ENCODE results near the gene SH3YL1.

SH3YL1 gene

DNA sequence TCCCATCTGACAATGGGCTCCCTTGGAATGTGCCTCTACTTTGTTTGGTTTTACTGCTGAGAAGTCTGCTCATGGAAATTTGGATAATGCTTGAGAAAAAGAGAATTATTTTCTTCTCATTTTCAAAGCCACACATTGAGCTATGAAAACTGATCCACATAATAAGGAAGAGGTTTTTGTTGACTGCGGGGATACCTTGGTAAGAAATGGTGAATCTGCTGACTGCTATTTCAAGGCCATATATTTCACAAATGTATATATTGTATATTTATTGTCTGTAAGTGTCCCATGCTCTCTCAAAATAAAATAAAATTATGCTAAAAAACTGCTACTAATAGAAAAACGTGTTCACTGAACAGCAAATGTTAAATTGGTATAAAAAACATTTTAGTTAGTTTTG is 15.1 kb downstream of the SH3YL1 start:
- H4K8ac ChIP-seq (ENCODE audit: low read length) = no peak overlapping the region
- H3K9me3 ChIP-seq (ENCODE audit: control insufficient read depth, low read length) = no peaks in the 10 kb centered on the region
- no peak overlapping the region for H3K4me2 ChIP-seq (ENCODE audit: low read length, poor library complexity, severe bottlenecking)
- H3K18ac ChIP-seq (ENCODE audit: low read depth in 1 of 2, low read length in 2 of 2) = no peak overlapping the region
- H3K23ac ChIP-seq (ENCODE audit: low read length in 2 of 2) = no peak overlapping the region
- no peaks in the 10 kb centered on the region for H3K27me3 ChIP-seq (ENCODE audit: control insufficient read depth in 1 of 2, insufficient read depth in 1 of 2, low read length in 2 of 2)
- H3K4me1 ChIP-seq (ENCODE audit: control insufficient read depth, insufficient read depth, low read depth, low read length) = no peaks in the 10 kb centered on the region
- H3K4me3 ChIP-seq (ENCODE audit: insufficient read depth in 1 of 2, low read depth in 1 of 2, low read length in 2 of 2) = no peak overlapping the region
- H3K4ac ChIP-seq (ENCODE audit: low read depth in 1 of 2, low read length in 2 of 2) = no peak overlapping the region
- H2AFZ ChIP-seq (ENCODE audit: low read depth, low read length) = no peak overlapping the region
- H4K91ac ChIP-seq (ENCODE audit: low read length) = no peak overlapping the region
- no peak overlapping the region for H2BK15ac ChIP-seq (ENCODE audit: low read depth, poor library complexity, severe bottlenecking)
- no peak overlapping the region for H2AK5ac ChIP-seq (ENCODE audit: low read length, severe bottlenecking)
- H3K36me3 ChIP-seq (ENCODE audit: control insufficient read depth in 1 of 2, insufficient read depth in 2 of 2, low read depth in 1 of 2, low read length in 2 of 2) = peaks cover 12 to 67% of the 10 kb centered on the region in 2 experiments
- no peak overlapping the region for H3K14ac ChIP-seq (ENCODE audit: low read length in 2 of 2)
- no peak for DNase-seq
- no peak overlapping the region for H3K27ac ChIP-seq (ENCODE audit: low read length, poor library complexity, severe bottlenecking)
- WGBS = no CpG with 5 or more reads among the region's 2 CpGs
- H2BK5ac ChIP-seq (ENCODE audit: low read depth, low read length, poor library complexity, severe bottlenecking) = no peak overlapping the region
- no peak overlapping the region for H2BK12ac ChIP-seq (ENCODE audit: low read length in 2 of 2)
- H3K79me1 ChIP-seq (replicated peaks; ENCODE audit: low read length, poor library complexity, severe bottlenecking) = no peaks in the 10 kb centered on the region
- H3K9ac ChIP-seq (ENCODE audit: low read length) = no peak overlapping the region
- H2BK120ac ChIP-seq (ENCODE audit: low read depth, low read length) = no peak overlapping the region

DNA sequence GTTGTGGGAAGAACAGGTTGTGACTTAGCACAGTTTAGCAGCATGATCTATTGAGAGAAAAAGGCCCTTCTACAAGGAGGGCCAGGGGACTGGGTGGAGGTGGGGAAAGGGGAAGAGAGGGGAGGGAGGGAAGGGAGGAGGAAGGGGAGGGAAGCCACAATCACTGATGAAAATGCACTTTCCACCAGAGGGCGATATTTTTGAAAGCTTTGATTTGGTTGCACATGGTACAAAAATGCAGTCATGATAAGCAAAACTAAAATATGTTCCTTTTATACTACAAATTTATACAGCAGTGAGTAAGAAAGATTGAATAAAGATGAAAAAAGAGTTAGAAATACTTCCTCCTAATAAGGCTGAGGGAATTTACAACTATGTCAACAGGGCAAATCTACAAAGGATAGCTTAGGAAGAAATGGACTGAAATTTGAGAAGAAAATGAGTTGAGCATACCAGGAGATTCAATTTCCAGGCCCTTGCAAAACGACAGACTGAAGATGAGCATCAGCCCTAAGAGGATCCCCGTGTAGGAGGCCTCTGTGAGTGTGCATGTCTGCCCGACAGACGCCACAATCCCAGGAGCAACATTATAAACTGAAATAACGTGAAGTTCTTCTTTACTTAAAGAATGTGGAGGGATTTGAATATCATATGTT is 17.2 kb downstream of the SH3YL1 start:
- Histone ChIP-seq H4K8ac (ENCODE audit: low read length) (no peak overlapping the region), H3K4me2 (ENCODE audit: low read length, poor library complexity, severe bottlenecking) (no peak overlapping the region), H2BK5ac (ENCODE audit: low read depth, low read length, poor library complexity, severe bottlenecking) (no peak overlapping the region), H2AK5ac (ENCODE audit: low read length, severe bottlenecking) (no peak overlapping the region), H2BK15ac (ENCODE audit: low read depth, poor library complexity, severe bottlenecking) (no peak overlapping the region), H4K91ac (ENCODE audit: low read length) (no peak overlapping the region), H3K27me3 (ENCODE audit: control insufficient read depth in 1 of 2, insufficient read depth in 1 of 2, low read length in 2 of 2) (no peaks in the 10 kb centered on the region), H3K4me3 (ENCODE audit: insufficient read depth in 1 of 2, low read depth in 1 of 2, low read length in 2 of 2) (no peak overlapping the region), H3K79me1 (replicated peaks; ENCODE audit: low read length, poor library complexity, severe bottlenecking) (no peaks in the 10 kb centered on the region), H2AFZ (ENCODE audit: low read depth, low read length) (no peak overlapping the region), H3K23ac (ENCODE audit: low read length in 2 of 2) (no peak overlapping the region), H3K4me1 (ENCODE audit: control insufficient read depth, insufficient read depth, low read depth, low read length) (no peaks in the 10 kb centered on the region), H3K14ac (ENCODE audit: low read length in 2 of 2) (no peak overlapping the region), H3K18ac (ENCODE audit: low read depth in 1 of 2, low read length in 2 of 2) (no peak overlapping the region), H3K27ac (ENCODE audit: low read length, poor library complexity, severe bottlenecking) (no peak overlapping the region), H3K4ac (ENCODE audit: low read depth in 1 of 2, low read length in 2 of 2) (no peak overlapping the region), H2BK120ac (ENCODE audit: low read depth, low read length) (no peak overlapping the region), H3K9ac (ENCODE audit: low read length) (no peak overlapping the region), H2BK12ac (ENCODE audit: low read length in 2 of 2) (no peak overlapping the region), H3K36me3 (ENCODE audit: control insufficient read depth in 1 of 2, insufficient read depth in 2 of 2, low read depth in 1 of 2, low read length in 2 of 2) (peaks cover 10 to 76% of the 10 kb centered on the region in 2 experiments), H3K9me3 (ENCODE audit: control insufficient read depth, low read length) (no peaks in the 10 kb centered on the region)
- 72% methylated on average over 5 of the region's 6 CpGs for WGBS
- DNase-seq = peak; percentile 79

- Histone ChIP-seq H3K23ac (ENCODE audit: low read length in 2 of 2) (peak overlapping the region in 1 of 2 experiments; percentile 92), H2AK5ac (ENCODE audit: low read length, severe bottlenecking) (no peak overlapping the region), H3K4ac (ENCODE audit: low read depth in 1 of 2, low read length in 2 of 2) (no peak overlapping the region), H3K4me1 (ENCODE audit: control insufficient read depth, insufficient read depth, low read depth, low read length) (no peaks in the 10 kb centered on the region), H3K36me3 (ENCODE audit: control insufficient read depth in 1 of 2, insufficient read depth in 2 of 2, low read depth in 1 of 2, low read length in 2 of 2) (peaks cover 14 to 67% of the 10 kb centered on the region in 2 experiments), H3K79me1 (replicated peaks; ENCODE audit: low read length, poor library complexity, severe bottlenecking) (peaks cover 2% of the 10 kb centered on the region), H2BK5ac (ENCODE audit: low read depth, low read length, poor library complexity, severe bottlenecking) (no peak overlapping the region), H4K91ac (ENCODE audit: low read length) (no peak overlapping the region), H2BK12ac (ENCODE audit: low read length in 2 of 2) (no peak overlapping the region), H3K18ac (ENCODE audit: low read depth in 1 of 2, low read length in 2 of 2) (no peak overlapping the region), H3K9me3 (ENCODE audit: control insufficient read depth, low read length) (no peaks in the 10 kb centered on the region), H3K27ac (ENCODE audit: low read length, poor library complexity, severe bottlenecking) (no peak overlapping the region), H2AFZ (ENCODE audit: low read depth, low read length) (no peak overlapping the region), H3K9ac (ENCODE audit: low read length) (no peak overlapping the region), H3K4me2 (ENCODE audit: low read length, poor library complexity, severe bottlenecking) (no peak overlapping the region), H2BK120ac (ENCODE audit: low read depth, low read length) (no peak overlapping the region), H3K14ac (ENCODE audit: low read length in 2 of 2) (no peak overlapping the region), H3K27me3 (ENCODE audit: control insufficient read depth in 1 of 2, insufficient read depth in 1 of 2, low read length in 2 of 2) (no peaks in the 10 kb centered on the region), H2BK15ac (ENCODE audit: low read depth, poor library complexity, severe bottlenecking) (no peak overlapping the region), H3K4me3 (ENCODE audit: insufficient read depth in 1 of 2, low read depth in 1 of 2, low read length in 2 of 2) (no peak overlapping the region), H4K8ac (ENCODE audit: low read length) (no peak overlapping the region)
- WGBS = 95% methylated on average over 7 of the region's 7 CpGs
- no peak for DNase-seq
These were observed 19.3 kb downstream of the SH3YL1 start for GRCh38 chr2:244547-244946.

DNA sequence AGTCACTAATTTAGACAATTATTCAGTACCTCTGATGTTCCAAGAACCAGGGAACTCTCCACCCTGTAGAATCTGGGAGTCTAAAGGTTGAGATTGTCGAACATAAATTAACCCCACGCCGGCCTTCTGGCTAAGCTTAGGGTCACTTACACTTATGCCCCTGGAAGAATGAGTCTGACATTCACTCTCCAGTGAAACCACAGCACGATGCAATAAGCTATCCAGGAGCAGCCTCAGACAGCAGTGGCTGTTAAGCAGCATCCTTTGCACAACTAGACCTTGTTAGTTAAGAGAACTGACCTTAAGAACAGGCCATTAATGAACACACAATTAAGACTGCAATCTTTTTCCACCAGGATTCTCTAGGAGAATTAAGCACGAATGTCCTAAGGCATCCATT is 25.0 kb downstream of the SH3YL1 start:
- Histone ChIP-seq H3K4me3 (ENCODE audit: insufficient read depth in 1 of 2, low read depth in 1 of 2, low read length in 2 of 2) (no peak overlapping the region), H2BK12ac (ENCODE audit: low read length in 2 of 2) (no peak overlapping the region)

More for the DNA sequence above, 25.0 kb downstream of the SH3YL1 start:
- WGBS = 60% methylated on average over 4 of the region's 5 CpGs
- Histone ChIP-seq H2AK5ac (ENCODE audit: low read length, severe bottlenecking) (no peak overlapping the region), H4K8ac (ENCODE audit: low read length) (no peak overlapping the region), H3K27me3 (ENCODE audit: control insufficient read depth in 1 of 2, insufficient read depth in 1 of 2, low read length in 2 of 2) (no peaks in the 10 kb centered on the region), H3K79me1 (replicated peaks; ENCODE audit: low read length, poor library complexity, severe bottlenecking) (peaks cover 2% of the 10 kb centered on the region), H3K14ac (ENCODE audit: low read length in 2 of 2) (no peak overlapping the region), H3K9me3 (ENCODE audit: control insufficient read depth, low read length) (no peaks in the 10 kb centered on the region), H2BK15ac (ENCODE audit: low read depth, poor library complexity, severe bottlenecking) (no peak overlapping the region), H3K36me3 (ENCODE audit: control insufficient read depth in 1 of 2, insufficient read depth in 2 of 2, low read depth in 1 of 2, low read length in 2 of 2) (peaks cover 8 to 39% of the 10 kb centered on the region in 2 experiments), H3K18ac (ENCODE audit: low read depth in 1 of 2, low read length in 2 of 2) (no peak overlapping the region), H2AFZ (ENCODE audit: low read depth, low read length) (no peak overlapping the region), H3K4me2 (ENCODE audit: low read length, poor library complexity, severe bottlenecking) (no peak overlapping the region), H3K4ac (ENCODE audit: low read depth in 1 of 2, low read length in 2 of 2) (no peak overlapping the region), H4K91ac (ENCODE audit: low read length) (no peak overlapping the region), H2BK120ac (ENCODE audit: low read depth, low read length) (no peak overlapping the region), H3K27ac (ENCODE audit: low read length, poor library complexity, severe bottlenecking) (no peak overlapping the region), H3K4me1 (ENCODE audit: control insufficient read depth, insufficient read depth, low read depth, low read length) (no peaks in the 10 kb centered on the region), H2BK5ac (ENCODE audit: low read depth, low read length, poor library complexity, severe bottlenecking) (no peak overlapping the region), H3K23ac (ENCODE audit: low read length in 2 of 2) (no peak overlapping the region), H3K9ac (ENCODE audit: low read length) (no peak overlapping the region)
- no peak for DNase-seq
